Activated CD8-positive, alpha-beta memory T cell treated with anti-CD3 and anti-CD28 coated beads, Interleukin-2, amount 10 ng/mL, durations not matched to agents 7 days and 5 days (primary cell): ENCODE results near the gene TMEM120A. TPM values are rescaled to one million over a fixed set of nuclear protein-coding genes. Genes with fewer than 3 reads are reported as not detected.

ENCODE experiments used
- ATAC-seq: fragments of 150-1000 bp; cut with Tn5 transposase; one replicate; pipeline ENCODE4 v1.10.0; 2021; ENCODE audit warnings: moderate library complexity
- CTCF ChIA-PET: fragments of 350-600 bp; sonication (Branson Sonifier 250); formaldehyde crosslinking; loops from one replicate; lab custom pipeline; 2021; ENCODE audit warnings: antibody characterized with exemption; lab: Charles Lee
- DNase-seq: peaks from one replicate; pipeline ENCODE4 v3.0.0-alpha.2; 2020
- H3K27ac Mint-ChIP-seq: one replicate; pipeline ENCODE4 v1.8.0; 2021; ENCODE audit warnings: mild to moderate bottlenecking, mixed read lengths
- H3K27me3 Mint-ChIP-seq: one replicate; pipeline ENCODE4 v1.8.0; 2021; ENCODE audit warnings: mixed read lengths
- H3K36me3 Mint-ChIP-seq: one replicate; pipeline ENCODE4 v1.8.0; 2021; ENCODE audit warnings: mild to moderate bottlenecking, mixed read lengths
- H3K4me1 Mint-ChIP-seq: one replicate; pipeline ENCODE4 v1.8.0; 2021; ENCODE audit warnings: mixed read lengths
- H3K4me3 Mint-ChIP-seq: one replicate; pipeline ENCODE4 v1.8.0; 2021; ENCODE audit warnings: mild to moderate bottlenecking, moderate library complexity, mixed read lengths
- H3K9me3 Mint-ChIP-seq: one replicate; pipeline ENCODE4 v1.8.0; 2022; ENCODE audit warnings: low read depth, mixed read lengths
- total RNA-seq, 2 experiments: library from RNA; stranded (reverse); gene quantifications; one replicate each; pipeline ENCODE4 v1.2.3, GENCODE V29; 2021

TMEM120A gene
- total RNA-seq, 2 experiments from 2014 or later = 25.4 to 27.0 TPM

DNA sequence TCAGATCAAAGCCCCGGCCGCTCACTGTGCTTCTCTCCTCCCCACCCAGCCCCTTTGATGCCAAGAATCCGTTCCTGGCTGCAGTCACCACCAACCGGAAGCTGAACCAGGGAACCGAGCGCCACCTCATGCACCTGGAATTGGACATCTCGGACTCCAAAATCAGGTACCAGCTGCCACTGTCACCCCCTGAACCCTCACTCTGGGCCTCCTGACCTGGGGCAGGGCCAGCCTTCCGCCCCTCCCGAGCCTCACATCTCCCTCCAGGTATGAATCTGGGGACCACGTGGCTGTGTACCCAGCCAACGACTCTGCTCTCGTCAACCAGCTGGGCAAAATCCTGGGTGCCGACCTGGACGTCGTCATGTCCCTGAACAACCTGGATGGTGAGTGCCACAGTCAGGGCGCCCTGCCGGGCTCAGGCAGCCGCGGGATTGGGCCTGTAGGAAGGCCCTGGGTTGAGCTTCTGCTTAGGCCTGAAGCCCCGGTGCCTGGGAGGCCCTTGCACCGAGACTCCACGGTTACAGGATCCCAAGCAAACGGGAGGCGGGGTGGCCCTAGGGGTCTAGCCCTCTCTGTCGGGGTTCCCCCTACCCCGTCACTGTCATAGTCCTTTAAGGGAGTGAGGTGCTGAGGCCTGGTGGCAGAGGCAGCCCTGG lies 10.8 kb downstream of the TMEM120A start:
- Mint-ChIP-seq H3K4me1 (no peaks in the 10 kb centered on the region), H3K27ac (no peak overlapping the region), H3K36me3 (peaks cover 2% of the 10 kb centered on the region), H3K9me3 (no peaks in the 10 kb centered on the region), H3K4me3 (no peak overlapping the region), H3K27me3 (no peaks in the 10 kb centered on the region)
- CTCF ChIA-PET = no interaction called here
- DNase-seq (no peak), ATAC-seq (no peak)

DNA sequence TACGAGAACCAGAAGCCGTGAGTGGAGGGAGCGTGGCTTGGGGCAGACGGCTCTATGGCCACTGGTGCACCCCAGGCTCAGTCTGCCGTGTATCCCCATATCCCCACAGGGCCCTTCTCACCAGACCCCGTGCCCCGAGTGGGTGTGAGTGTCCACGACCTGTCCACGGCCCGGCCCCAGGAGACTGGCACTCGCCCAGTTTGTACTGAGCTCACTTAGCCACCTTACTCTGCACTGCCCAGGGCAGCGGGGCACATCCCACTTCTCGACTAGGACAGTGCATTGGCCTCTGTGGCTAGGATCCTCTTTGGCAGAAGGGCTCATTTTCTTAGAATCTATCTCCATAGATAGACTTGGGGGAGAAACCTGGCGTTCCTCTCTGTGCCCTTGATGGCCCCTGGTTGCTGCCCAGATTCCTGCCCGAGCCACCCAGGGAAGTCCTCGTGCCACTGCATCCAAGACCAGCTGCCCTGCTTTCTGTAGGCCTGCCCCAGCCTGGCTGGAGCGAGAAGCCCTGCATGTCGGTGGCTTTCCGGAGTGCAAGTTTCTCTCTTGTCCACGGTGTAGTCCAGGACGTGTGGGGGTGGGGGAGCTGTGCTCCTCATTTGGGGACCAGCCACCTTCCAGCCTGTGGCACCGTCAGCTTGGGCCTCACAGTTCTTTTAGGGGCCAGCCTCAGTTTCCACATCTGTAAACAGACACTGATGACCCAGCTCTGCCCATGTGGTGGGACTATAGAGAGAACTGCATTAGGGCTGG lies 11.9 kb downstream of the TMEM120A start:
- CTCF ChIA-PET = no interaction called here

DNA sequence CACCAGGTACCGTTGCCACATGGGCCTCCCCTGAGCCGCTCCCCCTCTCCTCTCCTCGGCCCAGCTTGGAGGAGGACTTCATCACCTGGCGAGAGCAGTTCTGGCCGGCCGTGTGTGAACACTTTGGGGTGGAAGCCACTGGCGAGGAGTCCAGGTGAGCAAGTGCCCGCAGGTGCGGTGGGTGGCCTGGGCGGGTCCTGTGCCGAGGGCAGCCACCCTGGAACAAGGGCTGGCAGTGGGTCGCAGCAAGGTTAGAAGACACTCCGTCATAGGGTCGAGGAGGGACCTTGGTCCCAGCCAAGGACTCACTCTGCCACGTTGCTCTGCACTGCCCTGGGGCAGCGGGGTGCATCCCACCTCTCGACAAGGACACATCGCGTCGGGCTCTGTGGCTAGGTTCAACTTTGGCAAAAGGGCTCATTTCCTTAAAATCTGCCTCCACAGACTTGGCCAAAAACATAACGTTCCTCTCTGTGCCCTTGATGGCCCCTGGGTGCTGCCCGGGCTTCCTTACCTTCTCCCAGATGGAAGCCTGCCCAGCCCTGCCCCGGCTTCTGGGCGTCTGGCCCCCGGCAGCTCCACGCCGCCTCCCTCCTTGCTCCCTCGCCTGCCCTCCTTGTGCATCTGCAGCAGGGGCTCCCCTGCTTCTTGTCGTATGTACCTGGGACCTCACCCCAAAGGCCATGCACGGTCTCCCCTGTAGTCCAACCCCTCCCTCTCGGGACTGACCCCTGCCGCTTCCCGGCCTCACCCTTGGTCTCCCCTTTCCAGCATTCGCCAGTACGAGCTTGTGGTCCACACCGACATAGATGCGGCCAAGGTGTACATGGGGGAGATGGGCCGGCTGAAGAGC lies 12.7 kb downstream of the TMEM120A start:
- DNase-seq (no peak), ATAC-seq (no peak)
- Mint-ChIP-seq H3K4me1 (no peaks in the 10 kb centered on the region), H3K36me3 (peaks cover under 1% of the 10 kb centered on the region), H3K4me3 (no peak overlapping the region), H3K9me3 (no peaks in the 10 kb centered on the region), H3K27me3 (no peaks in the 10 kb centered on the region), H3K27ac (no peak overlapping the region)
- CTCF ChIA-PET = no interaction called here

More for the DNA sequence above, 11.9 kb downstream of the TMEM120A start:
- H3K4me3 Mint-ChIP-seq = no peak overlapping the region
- ATAC-seq (no peak), DNase-seq (no peak)
- no peaks in the 10 kb centered on the region for H3K9me3 Mint-ChIP-seq
- H3K4me1 Mint-ChIP-seq = no peaks in the 10 kb centered on the region
- H3K27me3 Mint-ChIP-seq = no peaks in the 10 kb centered on the region
- peaks cover 2% of the 10 kb centered on the region for H3K36me3 Mint-ChIP-seq
- no peak overlapping the region for H3K27ac Mint-ChIP-seq

DNA sequence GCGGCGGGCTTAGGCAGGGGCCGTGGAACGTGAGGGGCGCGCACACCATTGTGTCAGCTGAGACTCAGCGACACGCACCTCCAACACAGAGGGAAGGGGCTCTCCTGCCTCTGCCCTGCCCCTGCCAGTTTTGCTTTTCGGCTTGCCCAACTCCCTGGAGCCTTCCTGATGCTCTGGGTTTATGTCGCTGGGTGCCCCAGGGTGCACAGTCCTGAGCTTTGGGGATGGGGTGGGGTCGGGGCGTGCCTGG lies 13.3 kb downstream of the TMEM120A start:
- Mint-ChIP-seq H3K27me3 (no peaks in the 10 kb centered on the region), H3K4me1 (no peaks in the 10 kb centered on the region), H3K4me3 (no peak overlapping the region), H3K36me3 (no peaks in the 10 kb centered on the region), H3K9me3 (no peaks in the 10 kb centered on the region), H3K27ac (no peak overlapping the region)
- DNase-seq (no peak), ATAC-seq (no peak)
- CTCF ChIA-PET = no interaction called here

DNA sequence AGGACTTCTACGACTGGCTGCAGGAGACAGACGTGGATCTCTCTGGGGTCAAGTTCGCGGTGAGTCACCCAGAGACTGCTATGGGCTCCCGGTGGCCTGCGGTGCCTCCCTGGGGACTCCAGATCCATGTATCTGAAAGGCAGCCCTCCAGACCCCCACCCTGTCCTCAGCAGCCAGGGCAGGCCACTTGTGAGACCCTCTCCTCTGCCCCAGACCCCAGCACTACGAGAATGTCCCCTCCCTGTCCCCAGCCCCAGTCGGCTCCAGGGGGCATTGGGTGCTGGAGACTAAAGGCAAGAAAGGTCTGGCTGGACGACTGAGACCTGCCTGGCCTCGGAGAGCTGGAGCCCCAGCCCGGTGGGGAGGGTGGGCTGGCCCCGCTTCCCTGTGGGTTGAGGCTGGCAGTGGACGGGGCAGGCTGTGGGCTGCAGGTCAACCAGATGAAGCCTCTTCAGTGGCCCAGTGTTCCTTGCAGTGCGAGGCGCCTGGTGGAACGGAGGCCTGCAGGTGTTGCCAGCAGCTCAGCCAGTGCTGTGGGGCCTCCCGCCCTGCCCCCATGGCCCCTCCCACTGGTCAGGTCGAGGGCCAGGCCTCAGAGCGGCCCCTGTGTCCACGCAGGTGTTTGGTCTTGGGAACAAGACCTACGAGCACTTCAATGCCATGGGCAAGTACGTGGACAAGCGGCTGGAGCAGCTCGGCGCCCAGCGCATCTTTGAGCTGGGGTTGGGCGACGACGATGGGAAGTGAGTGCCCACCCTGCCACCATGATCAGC lies 13.8 kb downstream of the TMEM120A start:
- no peaks in the 10 kb centered on the region for H3K36me3 Mint-ChIP-seq
- CTCF ChIA-PET = no interaction called here
- no peak for DNase-seq
- H3K27ac Mint-ChIP-seq = no peak overlapping the region
- no peaks in the 10 kb centered on the region for H3K4me1 Mint-ChIP-seq
- H3K27me3 Mint-ChIP-seq = no peaks in the 10 kb centered on the region
- H3K4me3 Mint-ChIP-seq = no peak overlapping the region
- H3K9me3 Mint-ChIP-seq = no peaks in the 10 kb centered on the region
- no peak for ATAC-seq

DNA sequence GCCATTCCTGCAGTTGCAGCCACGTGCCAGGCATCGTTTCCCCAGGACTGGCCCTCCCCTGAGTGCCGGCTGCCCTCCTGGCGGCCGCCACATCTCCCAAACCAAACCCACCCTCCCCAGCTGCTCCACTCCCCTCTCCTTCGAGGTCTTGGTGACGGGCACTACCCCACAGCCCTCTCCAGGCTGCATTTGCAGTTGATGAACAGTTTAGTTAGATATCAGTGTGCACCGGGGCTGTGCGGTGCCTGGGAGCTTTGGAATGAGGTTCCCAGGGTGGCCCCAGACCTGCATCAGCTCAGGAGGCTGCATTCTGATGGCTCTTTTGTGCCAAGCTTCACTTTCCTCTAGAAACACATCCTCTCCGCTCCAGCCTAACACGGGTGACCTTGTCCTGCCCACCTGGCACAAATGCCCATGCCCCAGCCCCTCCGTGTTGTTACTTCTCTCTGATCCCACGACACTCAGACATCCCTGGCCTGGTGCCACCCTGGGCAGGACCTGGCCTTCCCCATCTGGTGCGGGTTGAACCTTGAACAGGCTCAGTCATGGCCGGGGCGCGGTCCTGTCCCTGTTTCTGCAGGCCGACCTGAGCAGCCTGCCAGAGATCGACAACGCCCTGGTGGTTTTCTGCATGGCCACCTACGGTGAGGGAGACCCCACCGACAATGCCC lies 14.5 kb downstream of the TMEM120A start:
- Mint-ChIP-seq H3K27ac (no peak overlapping the region), H3K9me3 (no peaks in the 10 kb centered on the region), H3K27me3 (no peaks in the 10 kb centered on the region), H3K36me3 (no peaks in the 10 kb centered on the region), H3K4me1 (no peaks in the 10 kb centered on the region), H3K4me3 (no peak overlapping the region)
- CTCF ChIA-PET = no interaction called here
- no peak for DNase-seq
- ATAC-seq = no peak

DNA sequence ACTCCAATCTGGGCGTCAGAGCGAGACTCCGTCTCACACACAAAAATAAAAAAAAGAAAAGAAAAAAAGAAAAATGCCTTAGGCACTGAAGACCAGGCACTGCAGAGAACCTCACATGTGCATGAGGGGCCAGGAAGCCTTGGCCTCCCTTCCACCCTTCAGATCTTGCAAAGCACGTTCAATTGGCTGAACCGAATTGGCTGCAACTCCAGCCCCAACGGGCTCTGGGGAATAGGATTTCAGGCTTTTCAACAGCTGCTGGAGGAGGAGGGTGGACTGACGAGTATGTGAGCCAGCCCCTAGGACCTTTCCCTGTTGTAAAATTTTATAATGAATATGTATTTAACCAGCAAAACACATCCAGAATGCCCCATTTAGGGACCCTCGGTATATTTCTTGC lies 16.7 kb downstream of the TMEM120A start:
- Mint-ChIP-seq H3K36me3 (peaks cover 4% of the 10 kb centered on the region), H3K4me3 (no peak overlapping the region), H3K9me3 (no peaks in the 10 kb centered on the region), H3K27ac (no peak overlapping the region), H3K27me3 (no peaks in the 10 kb centered on the region), H3K4me1 (no peaks in the 10 kb centered on the region)
- ATAC-seq (no peak), DNase-seq (no peak)
- CTCF ChIA-PET = no interaction called here

DNA sequence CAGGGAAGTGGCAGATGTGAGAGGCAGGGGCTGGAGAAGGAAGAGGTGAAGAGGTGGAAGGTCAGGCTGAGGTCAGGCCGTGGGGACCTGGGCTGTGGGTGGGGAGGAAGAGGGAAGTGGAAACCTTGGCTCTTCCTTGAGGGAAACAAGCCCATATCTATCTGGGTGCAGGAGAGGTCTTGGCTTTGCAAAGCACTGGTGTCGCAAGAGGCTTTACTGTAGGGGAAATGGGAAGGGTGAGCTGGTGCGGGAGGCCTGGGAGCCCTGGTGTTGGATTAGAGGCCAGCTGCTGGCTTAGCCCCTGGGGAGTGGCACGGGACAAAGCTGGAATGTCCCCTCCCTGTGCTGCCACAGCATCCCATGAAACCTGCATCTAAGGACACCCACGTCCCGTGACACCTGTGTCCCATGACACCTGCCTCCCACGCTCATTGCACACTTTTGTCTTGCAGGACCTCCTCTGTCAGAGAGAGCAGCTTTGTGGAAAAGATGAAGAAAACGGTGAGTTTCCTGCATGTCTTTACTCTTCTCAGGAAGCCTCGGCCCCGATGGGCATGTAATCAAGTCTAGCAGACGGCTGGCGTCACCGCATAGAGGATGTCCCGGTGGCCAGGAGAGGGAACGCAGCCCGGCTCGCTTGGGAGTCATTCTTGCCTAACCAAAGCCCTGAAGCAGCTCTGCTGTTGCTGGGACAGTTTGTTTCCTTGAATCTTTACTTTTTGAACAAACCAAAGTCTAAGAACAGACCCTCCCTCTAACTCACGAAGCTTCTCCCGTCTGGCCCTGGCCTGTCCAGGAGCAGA lies 22.2 kb downstream of the TMEM120A start:
- no peaks in the 10 kb centered on the region for H3K27me3 Mint-ChIP-seq
- no peak for ATAC-seq
- no peak overlapping the region for H3K4me3 Mint-ChIP-seq
- no peaks in the 10 kb centered on the region for H3K9me3 Mint-ChIP-seq
- CTCF ChIA-PET = interaction anchor here (1.0 kb wide), 1 partner anchor 22 kb away, joined by 3 read pairs; the partner anchor contains the start of gene TMEM120A
- H3K27ac Mint-ChIP-seq = no peak overlapping the region
- DNase-seq = no peak
- no peaks in the 10 kb centered on the region for H3K4me1 Mint-ChIP-seq
- H3K36me3 Mint-ChIP-seq = peaks cover 4% of the 10 kb centered on the region

DNA sequence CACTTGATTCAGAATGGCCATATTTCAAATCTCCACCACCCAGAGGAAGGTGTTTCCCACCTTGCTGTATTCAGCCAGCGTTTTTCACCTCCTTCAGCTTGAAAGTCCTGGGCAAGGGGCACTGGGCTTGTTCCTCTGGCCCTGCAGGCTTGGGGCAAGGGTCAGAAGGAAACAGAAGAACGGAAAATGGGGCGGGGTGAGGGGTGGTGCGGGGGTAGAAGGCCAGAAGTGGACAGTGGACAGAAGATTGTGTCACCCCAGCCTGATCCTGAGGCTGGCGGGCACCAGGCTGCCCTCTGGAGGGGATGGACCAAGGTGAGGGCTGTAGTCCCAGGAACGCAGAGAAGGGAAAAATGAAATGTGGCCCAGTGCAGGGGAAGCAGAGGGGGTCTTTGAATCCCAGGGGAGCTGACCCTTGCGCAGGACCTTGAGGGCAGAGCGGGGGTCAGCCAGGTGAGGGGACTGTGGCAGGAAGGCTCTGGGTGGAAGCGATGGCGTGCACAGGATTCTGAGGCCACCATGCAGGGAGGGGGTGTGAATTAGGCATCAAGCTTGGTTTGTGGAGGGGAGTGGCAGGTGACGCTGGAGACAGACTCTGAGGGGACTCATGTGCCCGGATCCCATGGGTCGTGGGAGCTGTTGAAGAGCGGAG lies 23.0 kb downstream of the TMEM120A start:
- CTCF ChIA-PET = interaction anchor here (1.0 kb wide), 1 partner anchor 23 kb away, joined by 3 read pairs; the partner anchor contains the start of gene TMEM120A
- Mint-ChIP-seq H3K27me3 (no peaks in the 10 kb centered on the region), H3K36me3 (peaks cover 4% of the 10 kb centered on the region), H3K9me3 (no peaks in the 10 kb centered on the region), H3K4me3 (no peak overlapping the region), H3K4me1 (no peaks in the 10 kb centered on the region), H3K27ac (no peak overlapping the region)
- DNase-seq = no peak
- ATAC-seq = no peak

DNA sequence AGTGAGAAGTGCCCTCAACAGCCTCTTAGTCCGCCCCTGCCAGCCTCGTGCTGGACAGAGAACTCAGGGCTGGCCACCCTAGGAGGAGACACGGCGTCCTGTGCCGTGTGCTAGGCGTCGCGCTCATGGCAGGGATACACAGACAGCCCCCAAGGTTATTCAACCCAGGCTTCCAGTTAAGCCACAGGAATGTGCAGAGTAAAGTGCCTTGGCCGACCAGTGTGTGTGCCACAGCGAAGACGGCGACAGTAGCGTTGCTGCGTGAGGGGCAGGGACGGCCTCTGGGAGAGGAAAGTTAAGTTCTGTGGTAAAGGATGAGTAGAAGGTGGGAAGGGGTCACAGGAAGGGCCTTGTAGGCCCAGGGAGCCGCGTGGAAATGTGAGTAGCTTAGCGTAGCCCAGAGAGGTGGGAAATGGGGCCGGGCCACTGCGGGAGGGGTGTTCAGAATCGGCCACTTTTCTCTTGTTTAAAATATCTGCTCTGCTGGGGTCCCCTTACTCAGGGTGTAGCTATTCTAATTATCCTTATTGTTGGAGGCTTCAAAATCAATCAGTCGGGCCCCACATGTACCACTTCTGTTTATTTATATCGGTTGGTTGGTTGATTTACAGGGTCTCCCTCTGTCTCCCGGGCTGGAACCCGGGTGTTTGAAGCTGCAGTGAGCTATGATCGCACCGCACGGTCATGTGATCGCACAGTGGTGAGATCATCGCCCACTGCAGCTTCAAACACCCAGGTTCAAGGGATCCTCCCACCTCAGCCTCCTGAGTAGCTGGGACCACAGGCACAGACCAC lies 24.5 kb downstream of the TMEM120A start:
- H3K36me3 Mint-ChIP-seq = peaks cover 4% of the 10 kb centered on the region
- H3K4me1 Mint-ChIP-seq = no peaks in the 10 kb centered on the region
- DNase-seq (no peak), ATAC-seq (no peak)
- H3K4me3 Mint-ChIP-seq = no peak overlapping the region
- no peaks in the 10 kb centered on the region for H3K9me3 Mint-ChIP-seq
- CTCF ChIA-PET = interaction anchor here (0.9 kb wide), 1 partner anchor 50 kb away, joined by 3 read pairs; no protein-coding TSS in a partner anchor
- H3K27ac Mint-ChIP-seq = no peak overlapping the region
- no peaks in the 10 kb centered on the region for H3K27me3 Mint-ChIP-seq

DNA sequence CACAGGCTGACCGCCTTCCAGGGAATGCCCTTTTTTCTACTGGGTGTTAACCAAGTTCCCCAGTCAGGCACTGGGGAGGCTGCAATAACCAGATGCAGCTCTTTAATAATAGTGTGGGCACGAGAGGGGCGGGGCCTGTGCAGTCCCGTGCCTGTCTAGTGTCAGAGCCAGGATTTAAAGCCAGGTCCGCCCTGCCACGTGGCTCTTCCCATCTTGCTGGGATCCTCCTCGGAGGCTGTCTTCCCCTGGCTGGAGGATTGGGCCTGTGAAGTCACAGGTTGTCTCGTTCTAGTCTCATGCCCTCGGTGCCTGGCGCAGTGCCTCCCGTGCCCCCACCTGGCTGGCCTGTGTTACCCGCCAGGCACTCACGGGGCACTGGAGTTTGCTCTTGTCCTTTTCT lies 25.2 kb downstream of the TMEM120A start:
- Mint-ChIP-seq H3K9me3 (no peaks in the 10 kb centered on the region), H3K36me3 (peaks cover 4% of the 10 kb centered on the region), H3K4me1 (no peaks in the 10 kb centered on the region), H3K4me3 (no peak overlapping the region), H3K27me3 (no peaks in the 10 kb centered on the region), H3K27ac (no peak overlapping the region)
- DNase-seq (no peak), ATAC-seq (no peak)
- CTCF ChIA-PET = no interaction called here
